Kidney epithelial cell (primary cell): ENCODE results near the gene RAB40C. TPM values are rescaled to one million over a fixed set of nuclear protein-coding genes. Genes with fewer than 3 reads are reported as not detected.

Experiments
- DNase-seq: peaks from one replicate; pipeline ENCODE4 v3.0.0-alpha.2; 2010; ENCODE audit warnings: low read depth
- H3K27me3 ChIP-seq: 2 replicates; pipeline ENCODE4 v1.6.0; 2011; ENCODE audit warnings: low read length; ENCODE audit not compliant: control insufficient read depth, insufficient read depth
- H3K36me3 ChIP-seq: 2 replicates; pipeline ENCODE4 v1.5.1; 2011; ENCODE audit warnings: low read length; ENCODE audit not compliant: control insufficient read depth, insufficient read depth
- H3K4me3 ChIP-seq: 2 replicates; pipeline ENCODE4 v1.5.1; 2011; ENCODE audit warnings: low read depth, mild to moderate bottlenecking, control low read depth, low read length
- CTCF ChIP-seq: IDR thresholded peaks from 2 replicates; pipeline ENCODE4 v1.5.1; 2011; ENCODE audit warnings: mild to moderate bottlenecking, moderate library complexity, low read length, control low read depth, inconsistent platforms; ENCODE audit not compliant: insufficient read depth, poor library complexity, severe bottlenecking
- total RNA-seq: library from RNA; depleted of rRNA; stranded (reverse); fragments of >200 nt; gene quantifications from 2 replicates; pipeline ENCODE4 v1.2.3, GENCODE V29; 2015

Gene RAB40C
- total RNA-seq, 1 donor from 2014 or later = 16.5 TPM

- no peak overlapping the region for H3K4me3 ChIP-seq
- TF ChIP-seq CTCF = no peak
These were observed 82.5 kb downstream of the RAB40C start for GRCh38 chr16:672371-672770.

GRCh38 chr16:672851-673250 lies 83.0 kb downstream of the RAB40C start:
- no peak for DNase-seq
- Histone ChIP-seq H3K27me3 (peaks cover 20% of the 10 kb centered on the region), H3K4me3 (no peak overlapping the region), H3K36me3 (no peaks in the 10 kb centered on the region)
- no peak for TF ChIP-seq CTCF

More at GRCh38 chr16:672371-672770, 82.5 kb downstream of the RAB40C start:
- Histone ChIP-seq H3K27me3 (peaks cover 15% of the 10 kb centered on the region), H3K36me3 (no peaks in the 10 kb centered on the region)
- DNase-seq = no peak

- no peak for TF ChIP-seq CTCF
- Histone ChIP-seq H3K36me3 (no peaks in the 10 kb centered on the region), H3K27me3 (peaks cover 21% of the 10 kb centered on the region), H3K4me3 (no peak overlapping the region)
- DNase-seq = no peak
These were observed 83.6 kb downstream of the RAB40C start for GRCh38 chr16:673399-673991.

- TF ChIP-seq CTCF = no peak
- DNase-seq = no peak
- no peaks in the 10 kb centered on the region for H3K36me3 ChIP-seq
These were observed 84.5 kb downstream of the RAB40C start for GRCh38 chr16:674214-674881.

GRCh38 chr16:674968-675883 lies 85.4 kb downstream of the RAB40C start, which contains the start of gene RHBDL1:
RHBDL1 (plus strand) TSS chr16:675671; CDS start chr16:675791, 120 bp downstream.
- no peak for DNase-seq
- peak within 1 kb of the TSS; percentile 28 for H3K4me3 ChIP-seq
- H3K36me3 ChIP-seq = no peaks in the 10 kb centered on the region
- no peak for TF ChIP-seq CTCF
- H3K27me3 ChIP-seq = peaks cover 21% of the 10 kb centered on the region

More at GRCh38 chr16:674214-674881, 84.5 kb downstream of the RAB40C start:
- H3K4me3 ChIP-seq = no peak overlapping the region
- H3K27me3 ChIP-seq = peaks cover 21% of the 10 kb centered on the region
